Measurements from ENCODE around the gene ZNF282. TPM values are rescaled to one million over a fixed set of nuclear protein-coding genes. Genes with fewer than 3 reads are reported as not detected.

Gene ZNF282
- 14.6 and 15.1 TPM in 2 replicates for total RNA-seq

DNA sequence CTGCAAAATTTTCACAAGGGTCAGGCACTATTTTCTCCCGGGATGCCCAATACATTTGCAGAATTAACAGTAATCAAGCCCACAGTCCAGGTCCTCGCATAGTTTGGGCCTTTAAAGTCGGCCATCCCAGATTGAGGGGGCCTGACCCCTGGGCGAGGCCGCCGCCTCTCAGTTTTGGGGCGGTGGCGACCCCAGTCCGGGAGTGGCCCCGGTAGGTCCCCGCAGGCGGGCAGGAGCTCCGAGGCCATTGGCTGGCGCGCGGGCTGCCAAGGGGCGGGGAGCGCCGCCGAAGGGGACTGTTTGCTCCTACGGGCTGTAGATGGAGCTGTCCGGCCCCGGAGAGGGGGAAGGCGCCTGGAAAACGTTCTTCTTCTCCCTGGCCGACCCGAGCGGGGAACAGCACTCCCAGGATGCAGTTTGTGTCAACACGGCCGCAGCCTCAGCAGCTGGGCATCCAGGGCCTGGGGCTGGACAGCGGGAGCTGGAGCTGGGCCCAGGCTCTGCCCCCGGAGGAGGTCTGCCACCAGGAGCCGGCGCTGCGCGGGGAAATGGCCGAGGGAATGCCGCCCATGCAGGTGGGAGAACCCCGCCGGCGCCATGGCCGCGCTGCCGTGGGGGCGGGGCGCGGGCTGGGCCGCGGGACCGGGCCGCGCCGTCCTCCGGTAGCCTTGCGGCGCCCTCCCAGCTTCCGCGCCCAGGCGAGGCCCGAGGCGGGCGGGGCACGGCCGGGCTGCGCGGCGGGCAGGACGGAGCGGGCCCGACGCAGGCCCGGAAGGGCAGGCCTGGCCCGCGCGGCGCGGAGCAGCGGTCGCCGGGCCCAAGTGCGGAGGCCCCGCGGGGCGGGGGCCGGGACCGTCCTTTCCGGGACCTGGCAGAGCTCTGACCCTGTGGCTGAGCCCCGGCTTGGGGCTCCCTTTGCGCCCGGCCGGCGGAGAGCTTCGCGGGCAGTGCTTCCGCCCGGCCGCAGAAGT is at the start of gene ZNF282:
Gene ZNF282, plus strand, starts transcription at position 367 of the 971 bp plus-strand sequence. Its CDS starts 44 bp downstream, at position 411.

DNA sequence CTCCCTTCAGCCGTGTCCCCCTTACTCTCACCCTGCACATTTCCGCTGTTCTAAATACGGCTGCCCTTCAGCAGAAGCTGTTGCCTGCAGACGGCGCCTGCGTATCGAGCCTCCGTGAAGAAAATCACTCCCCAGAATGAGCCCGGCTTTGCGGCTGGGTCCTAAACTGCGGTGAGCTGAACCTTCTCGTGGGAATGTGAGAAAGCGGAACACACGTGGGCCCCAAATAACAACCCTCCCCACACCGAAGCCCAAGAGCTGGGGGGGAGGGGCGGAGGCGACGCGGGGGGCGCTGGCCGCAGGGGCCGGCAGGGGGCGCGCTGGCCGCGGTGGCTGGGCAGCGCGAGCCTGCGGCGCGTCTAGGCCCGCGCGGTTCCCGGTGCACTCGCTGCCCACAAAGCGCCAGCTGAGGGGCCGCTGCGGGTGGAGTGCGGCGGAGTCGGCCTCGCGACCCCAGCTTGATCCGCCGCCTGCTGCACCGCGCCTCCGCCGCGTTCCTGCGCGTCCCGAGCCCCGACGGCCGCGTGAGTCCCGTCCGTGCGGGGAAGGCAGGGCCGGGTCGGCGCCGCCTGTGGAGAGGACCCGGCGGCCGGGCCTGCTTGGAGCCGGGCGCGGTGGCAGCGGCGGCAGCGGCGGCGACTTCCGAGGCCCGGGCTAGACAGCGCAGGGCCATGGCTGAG is 48.1 kb upstream of the ZNF282 start, which contains the start of gene ZNF398:
Gene ZNF398, plus strand, starts transcription at position 382 of the 680 bp plus-strand sequence. Its CDS starts 290 bp downstream, at position 672.

DNA sequence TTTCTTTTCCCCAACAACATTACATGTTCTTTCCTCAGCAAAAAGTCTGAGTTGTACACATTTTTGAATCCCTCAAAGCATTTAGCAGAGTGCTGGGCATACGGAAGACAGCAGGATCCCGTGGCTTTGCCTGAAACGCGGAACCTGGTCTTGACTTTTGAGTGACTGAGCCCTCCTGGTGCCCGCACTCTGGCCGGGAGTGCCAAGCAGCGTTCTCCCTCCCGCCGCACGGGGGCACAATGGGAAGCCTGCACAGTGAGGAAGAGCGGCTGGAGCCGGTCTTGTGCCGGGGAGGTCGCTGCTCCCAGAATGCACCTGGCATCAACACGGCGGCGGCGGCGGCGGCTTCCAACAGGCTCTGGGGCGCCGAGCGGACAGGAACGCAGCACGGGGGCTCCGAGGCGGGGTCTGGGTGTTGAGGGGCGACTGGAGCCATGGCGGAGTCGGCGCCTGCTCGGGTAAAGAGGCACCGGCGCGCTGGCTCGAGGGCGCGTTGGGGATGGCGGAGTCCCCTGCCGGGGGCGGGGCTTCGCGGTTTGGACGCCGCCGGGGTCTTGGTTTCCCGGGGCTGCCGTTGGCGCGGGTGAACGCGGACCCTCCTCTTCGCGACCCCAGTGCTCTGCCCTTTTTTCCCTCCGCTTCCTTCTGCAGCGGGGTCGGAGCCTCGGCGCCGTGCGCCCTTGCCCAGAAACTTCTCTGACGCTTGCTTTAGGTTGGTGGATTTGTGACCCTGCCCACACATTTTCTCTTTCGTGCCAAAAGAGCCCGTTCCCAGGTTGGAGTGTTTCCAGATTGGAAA is 44.2 kb downstream of the ZNF282 start, which contains the start of gene ZNF212:
Gene ZNF212, plus strand, starts transcription at position 307 of the 799 bp plus-strand sequence. Its CDS starts 128 bp downstream, at position 435.

DNA sequence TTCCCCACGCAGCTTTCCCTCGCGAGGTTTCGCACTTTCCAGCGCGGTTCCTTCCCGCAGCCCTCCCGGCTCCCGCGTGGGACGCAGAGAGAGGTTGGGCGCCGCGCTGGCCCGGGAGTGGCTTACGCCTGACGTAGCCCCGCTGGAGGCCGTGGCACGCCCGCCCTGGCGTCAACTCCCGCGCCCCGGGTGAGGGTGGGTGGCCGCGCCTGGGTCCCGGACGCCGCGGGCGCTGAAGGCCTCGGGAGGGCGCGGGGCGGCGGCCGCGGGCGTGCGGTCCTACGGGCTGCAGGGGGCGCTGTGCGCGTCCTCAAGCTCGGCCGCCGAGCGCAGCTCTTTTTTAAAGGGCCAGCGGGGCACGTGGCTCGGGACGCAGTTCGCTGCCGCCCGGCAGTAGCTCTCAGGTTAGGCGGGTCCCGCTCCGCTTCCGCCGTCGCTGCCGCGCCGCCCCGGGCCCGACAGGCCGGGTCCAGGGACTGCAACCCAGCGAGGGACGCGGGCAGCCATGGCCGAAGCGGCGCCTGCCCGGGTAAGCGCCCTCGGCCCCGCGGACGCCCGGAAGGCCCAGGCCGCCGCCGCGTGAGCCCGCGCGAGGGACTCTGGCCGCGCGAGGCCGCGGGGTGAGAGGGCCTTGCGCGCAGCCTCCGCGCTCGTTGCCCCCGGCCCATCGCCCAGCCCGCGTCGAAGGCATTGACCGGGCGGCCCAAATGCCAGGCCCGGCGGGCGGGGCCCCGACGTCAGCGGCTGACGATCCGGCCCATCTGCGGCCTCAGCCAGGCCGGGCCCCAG is 66.7 kb downstream of the ZNF282 start, which contains the start of gene ZNF783:
Gene ZNF783, plus strand, starts transcription at position 368 of the 789 bp plus-strand sequence. Its CDS starts 138 bp downstream, at position 506.

Other genes starting within 250 kb of the ZNF282 start
- gene PDIA4, start 167.0 kb upstream of the ZNF282 start, total RNA-seq, result 422 and 623 TPM in 2 replicates
- 3.0 and 4.9 TPM in 2 replicates for gene ZNF786, start 104.8 kb upstream of the ZNF282 start, total RNA-seq
- gene ZNF425, start 69.2 kb upstream of the ZNF282 start, total RNA-seq, result 4.4 and 5.8 TPM in 2 replicates
- gene ZNF398, start 48.1 kb upstream of the ZNF282 start, total RNA-seq, result 4.1 and 5.5 TPM in 2 replicates
- 2.1 and 3.9 TPM in 2 replicates for gene ZNF212, start 44.1 kb downstream of the ZNF282 start, total RNA-seq
- gene ZNF783, start 66.7 kb downstream of the ZNF282 start, total RNA-seq, result 9.1 and 12.5 TPM in 2 replicates

Data from smooth muscle cell of bladder (primary cell).